K562 (cell line): ENCODE measurements around the gene ZNHIT1.

Experiments used
- ATF3 ChIP-seq, 2 experiments: fragments of 450-650 bp in 1 of 2; sonication (generic) in 1 of 2; formaldehyde crosslinking in 1 of 2; IDR thresholded peaks in 1 of 2; conservative IDR thresholded peaks in 1 of 2; 2 replicates each; pipeline versions ENCODE4 v1.6.1 to v1.8.1; 2016 to 2023; ENCODE audit warnings: mild to moderate bottlenecking in 2 of 2, moderate library complexity in 2 of 2, inconsistent platforms in 1 of 2, missing genetic modification reagents in 1 of 2
- CTCF ChIP-seq, 3 experiments: IDR thresholded peaks in 2 of 3; conservative IDR thresholded peaks in 1 of 3; 2 replicates each; pipeline ENCODE4 v1.5.1; 2011 to 2012; ENCODE audit warnings: low read length in 3 of 3, mild to moderate bottlenecking in 3 of 3, control low read depth in 2 of 3, improper control_type of control experiment in 1 of 3, inconsistent platforms in 1 of 3, low read depth in 1 of 3, mixed read lengths in 1 of 3, moderate library complexity in 1 of 3; ENCODE audit not compliant: insufficient read depth in 2 of 3
- FOXM1 ChIP-seq, 2 experiments: fragments of 450-650 bp in 1 of 2; sonication (generic) in 1 of 2; formaldehyde crosslinking in 1 of 2; IDR thresholded peaks; 2 replicates each; pipeline versions ENCODE4 v1.6.1 to v1.9.0; 2017 to 2022; ENCODE audit warnings: low read depth in 2 of 2, mild to moderate bottlenecking in 2 of 2, missing genetic modification reagents in 1 of 2, moderate library complexity in 1 of 2
- HOMEZ ChIP-seq: fragments of 250-450 bp; sonication (Bioruptor Pico); IDR thresholded peaks from 2 replicates; pipeline ENCODE4 v1.4.0; 2020; ENCODE audit warnings: mild to moderate bottlenecking, moderate library complexity
- MYNN ChIP-seq, 2 experiments: sonication (generic); formaldehyde crosslinking in 1 of 2; IDR thresholded peaks; 2 replicates each; pipeline versions ENCODE4 v1.5.0 to v1.6.1; 2016 to 2020; ENCODE audit warnings: antibody characterized with exemption in 1 of 2, missing genetic modification reagents in 1 of 2
- NELFE ChIP-seq: IDR thresholded peaks from 2 replicates; pipeline ENCODE4 v1.6.1; 2011; ENCODE audit warnings: mild to moderate bottlenecking; ENCODE audit not compliant: insufficient read depth, insufficient read length
- NR2C2 ChIP-seq, 2 experiments: fragments of 200-800 bp in 1 of 2; sonication (Bioruptor generic) in 1 of 2; sonication (generic) in 1 of 2; formaldehyde crosslinking in 1 of 2; IDR thresholded peaks; 2 replicates each; pipeline versions ENCODE4 v1.6.1 to v1.8.0; 2016 to 2022; ENCODE audit warnings: mild to moderate bottlenecking in 1 of 2, missing compliant biosample characterization in 1 of 2, missing genetic modification characterization in 1 of 2, missing genetic modification reagents in 1 of 2
- PHF21A ChIP-seq: fragments of 450-650 bp; IDR thresholded peaks from 2 replicates; pipeline ENCODE4 v1.6.1; 2017; ENCODE audit warnings: low read depth, borderline replicate concordance
- RNF219 ChIP-seq: fragments of 250-450 bp; sonication (Bioruptor Pico); IDR thresholded peaks from 2 replicates; pipeline ENCODE4 v1.5.0; 2022; ENCODE audit warnings: mild to moderate bottlenecking
- USF2 ChIP-seq: sonication (generic); formaldehyde crosslinking; IDR thresholded peaks from 2 replicates; pipeline ENCODE4 v1.5.0; 2020; ENCODE audit warnings: missing genetic modification reagents
- YBX1 ChIP-seq: fragments of 450-650 bp; IDR thresholded peaks from 2 replicates; pipeline ENCODE4 v1.7.1; 2016; ENCODE audit warnings: mild to moderate bottlenecking
- ZNF41 ChIP-seq: fragments of 250-450 bp; sonication (Bioruptor Pico); conservative IDR thresholded peaks from 2 replicates; pipeline ENCODE4 v1.4.0; 2020; ENCODE audit warnings: mild to moderate bottlenecking

GRCh38 chr7:101244375-101245146, 26.6 kb downstream of the ZNHIT1 start, which contains the start of gene FIS1:
- peak; percentile 87 to 97 (median 95) for TF ChIP-seq CTCF (IDR thresholded peaks at IDR 0.05 in 2 of 3, conservative IDR thresholded peaks at IDR 0.05 in 1 of 3; ENCODE audit: insufficient read depth in 2 of 3, low read depth in 1 of 3, low read length in 3 of 3)
- TF ChIP-seq RNF219 (CRISPR knock-in tag), result no peak
- no peak for TF ChIP-seq YBX1
- TF ChIP-seq USF2 (CRISPR knock-in tag), result peak; percentile 68
- peak; percentile 57 for TF ChIP-seq MYNN (IDR thresholded peaks at IDR 0.05)
- no peak for TF ChIP-seq MYNN (CRISPR knock-in tag; IDR thresholded peaks at IDR 0.05)
- no peak for TF ChIP-seq ATF3 (IDR thresholded peaks at IDR 0.05)
- peak; percentile 14; the same call in 1 of the 2 replicates for TF ChIP-seq ATF3 (CRISPR knock-in tag; conservative IDR thresholded peaks at IDR 0.05)
- no peak for TF ChIP-seq HOMEZ (CRISPR knock-in tag)
- no peak for TF ChIP-seq NELFE
- no peak for TF ChIP-seq ZNF41
- TF ChIP-seq PHF21A, result 0 out of 2 replicates have a peak, but pooled peaks have one; percentile 38
- peak; percentile 73 for TF ChIP-seq NR2C2 (CRISPR knock-in tag; IDR thresholded peaks at IDR 0.05)
- peak; percentile 97 for TF ChIP-seq NR2C2 (tag; IDR thresholded peaks at IDR 0.05)
- TF ChIP-seq FOXM1 (IDR thresholded peaks at IDR 0.05; ENCODE audit: low read depth), result no peak
- peak; percentile 78; the same call in 1 of the 2 replicates for TF ChIP-seq FOXM1 (CRISPR knock-in tag; IDR thresholded peaks at IDR 0.05; ENCODE audit: low read depth)
